Endothelial cell (in vitro differentiated cells): Measurements from ENCODE around the gene RPL14. TPM values are rescaled to one million over a fixed set of nuclear protein-coding genes. Genes with fewer than 3 reads are reported as not detected.

Experiments
- DNase-seq: peaks from one replicate; pipeline ENCODE4 v3.0.0; 2021; ENCODE audit warnings: low spot score
- H3K27ac Mint-ChIP-seq: one replicate; pipeline ENCODE4 v1.8.0; 2021; ENCODE audit warnings: mixed read lengths, inconsistent platforms; ENCODE audit not compliant: unreplicated experiment
- H3K27me3 Mint-ChIP-seq: one replicate; pipeline ENCODE4 v1.8.0; 2021; ENCODE audit warnings: mild to moderate bottlenecking, moderate library complexity, mixed read lengths, inconsistent platforms; ENCODE audit not compliant: unreplicated experiment
- H3K36me3 Mint-ChIP-seq: one replicate; pipeline ENCODE4 v1.8.0; 2021; ENCODE audit warnings: mild to moderate bottlenecking, low read depth, mixed read lengths, inconsistent platforms; ENCODE audit not compliant: unreplicated experiment
- H3K4me1 Mint-ChIP-seq: one replicate; pipeline ENCODE4 v1.8.0; 2021; ENCODE audit warnings: mild to moderate bottlenecking, mixed read lengths, inconsistent platforms; ENCODE audit not compliant: unreplicated experiment
- H3K4me3 Mint-ChIP-seq: one replicate; pipeline ENCODE4 v1.8.0; 2021; ENCODE audit warnings: mild to moderate bottlenecking, mixed read lengths, inconsistent platforms; ENCODE audit not compliant: unreplicated experiment
- H3K9me3 Mint-ChIP-seq: one replicate; pipeline ENCODE4 v1.8.0; 2021; ENCODE audit warnings: mixed read lengths, inconsistent platforms; ENCODE audit not compliant: unreplicated experiment
- total RNA-seq: library from RNA; stranded (reverse); fragmentation: NEBNext Ultra II Directional; extraction: Animal tissue kit (Norgen Biotek cat#: 25700); gene quantifications from one replicate; pipeline ENCODE4 v1.2.1, GENCODE V29; 2021; ENCODE audit not compliant: unreplicated experiment
- TF ChIP-seq, protein P1 (sequence below): fragments of 200-600 bp; sonication (generic); IDR thresholded peaks from one replicate; pipeline ENCODE4 v1.5.0; 2021; ENCODE audit warnings: antibody characterized with exemption; ENCODE audit not compliant: unreplicated experiment

RPL14 gene
- total RNA-seq, 1 donor from 2014 or later = 2,049 TPM

DNA sequence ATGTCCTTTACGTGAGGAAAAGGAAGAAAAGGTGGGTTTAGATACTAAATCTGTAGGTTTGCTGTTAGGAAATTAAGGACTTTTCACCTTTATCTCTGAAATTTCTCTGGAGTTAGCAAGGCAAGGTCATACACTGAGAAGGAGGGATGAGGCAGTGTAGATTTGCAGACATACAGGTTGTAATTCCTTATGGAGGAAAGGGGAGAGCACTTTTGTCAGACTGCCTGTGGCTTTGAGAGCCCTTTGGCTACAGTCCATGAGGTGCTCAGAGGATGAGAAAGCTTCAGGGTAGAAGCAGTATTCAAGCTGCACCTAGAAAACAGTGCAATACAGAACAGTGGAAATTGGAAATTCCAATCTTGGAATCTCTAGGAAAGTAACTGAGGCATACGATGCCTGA is 8.3 kb downstream of the RPL14 start:
- TF ChIP-seq, protein P1, sequence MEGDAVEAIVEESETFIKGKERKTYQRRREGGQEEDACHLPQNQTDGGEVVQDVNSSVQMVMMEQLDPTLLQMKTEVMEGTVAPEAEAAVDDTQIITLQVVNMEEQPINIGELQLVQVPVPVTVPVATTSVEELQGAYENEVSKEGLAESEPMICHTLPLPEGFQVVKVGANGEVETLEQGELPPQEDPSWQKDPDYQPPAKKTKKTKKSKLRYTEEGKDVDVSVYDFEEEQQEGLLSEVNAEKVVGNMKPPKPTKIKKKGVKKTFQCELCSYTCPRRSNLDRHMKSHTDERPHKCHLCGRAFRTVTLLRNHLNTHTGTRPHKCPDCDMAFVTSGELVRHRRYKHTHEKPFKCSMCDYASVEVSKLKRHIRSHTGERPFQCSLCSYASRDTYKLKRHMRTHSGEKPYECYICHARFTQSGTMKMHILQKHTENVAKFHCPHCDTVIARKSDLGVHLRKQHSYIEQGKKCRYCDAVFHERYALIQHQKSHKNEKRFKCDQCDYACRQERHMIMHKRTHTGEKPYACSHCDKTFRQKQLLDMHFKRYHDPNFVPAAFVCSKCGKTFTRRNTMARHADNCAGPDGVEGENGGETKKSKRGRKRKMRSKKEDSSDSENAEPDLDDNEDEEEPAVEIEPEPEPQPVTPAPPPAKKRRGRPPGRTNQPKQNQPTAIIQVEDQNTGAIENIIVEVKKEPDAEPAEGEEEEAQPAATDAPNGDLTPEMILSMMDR = no peak
- no peak overlapping the region for H3K4me3 Mint-ChIP-seq
- H3K27ac Mint-ChIP-seq = no peak overlapping the region
- peaks cover 13% of the 10 kb centered on the region for H3K36me3 Mint-ChIP-seq
- DNase-seq = no peak
- peaks cover 12% of the 10 kb centered on the region for H3K4me1 Mint-ChIP-seq
- H3K9me3 Mint-ChIP-seq = no peaks in the 10 kb centered on the region
- H3K27me3 Mint-ChIP-seq = no peaks in the 10 kb centered on the region

DNA sequence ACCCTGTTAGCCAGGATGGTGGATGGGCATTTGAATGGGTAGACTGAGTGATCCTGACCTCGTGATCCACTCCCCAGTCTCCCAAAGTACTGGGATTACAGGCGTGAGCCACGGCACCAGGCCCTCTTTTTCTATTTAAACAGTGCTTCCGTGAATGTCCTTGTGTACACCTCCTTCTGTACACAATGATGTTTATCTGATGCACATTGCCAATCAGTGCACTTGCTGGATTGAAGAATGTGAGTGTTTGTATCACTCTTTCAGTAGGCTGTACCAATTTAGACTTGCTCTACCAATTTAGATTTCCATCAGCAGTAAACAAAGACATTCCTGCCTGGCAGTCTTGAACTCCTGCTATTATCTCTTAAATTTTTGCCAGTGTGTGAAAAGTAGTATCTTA is 10.9 kb downstream of the RPL14 start:
- no peaks in the 10 kb centered on the region for H3K27me3 Mint-ChIP-seq
- no peak overlapping the region for H3K27ac Mint-ChIP-seq
- H3K9me3 Mint-ChIP-seq = no peaks in the 10 kb centered on the region
- DNase-seq = no peak
- no peaks in the 10 kb centered on the region for H3K36me3 Mint-ChIP-seq
- H3K4me3 Mint-ChIP-seq = no peak overlapping the region
- TF ChIP-seq, protein P1 = no peak
- H3K4me1 Mint-ChIP-seq = peaks cover 12% of the 10 kb centered on the region

GRCh38 chr3:40470701-40471100 is 13.6 kb downstream of the RPL14 start:
- Mint-ChIP-seq H3K4me1 (no peaks in the 10 kb centered on the region), H3K36me3 (no peaks in the 10 kb centered on the region), H3K27ac (no peak overlapping the region), H3K9me3 (no peaks in the 10 kb centered on the region), H3K4me3 (no peak overlapping the region), H3K27me3 (no peaks in the 10 kb centered on the region)
- TF ChIP-seq, protein P1 = no peak
- DNase-seq = no peak

- peak; percentile 59 for DNase-seq
- H3K9me3 Mint-ChIP-seq = no peaks in the 10 kb centered on the region
- peak within 1 kb of the TSS; percentile 89 for H3K4me3 Mint-ChIP-seq
- peaks cover 5% of the 10 kb centered on the region for H3K4me1 Mint-ChIP-seq
- TF ChIP-seq, protein P1 = no peak
- H3K27ac Mint-ChIP-seq = peak within 1 kb of the TSS; percentile 84
- H3K27me3 Mint-ChIP-seq = peaks cover 4% of the 10 kb centered on the region
- peaks cover 5% of the 10 kb centered on the region for H3K36me3 Mint-ChIP-seq
These were observed 19.6 kb downstream of the RPL14 start, which contains the start of gene ZNF619 for GRCh38 chr3:40476478-40477470. Gene ZNF619 (plus strand): TSS chr3:40477122. CDS start chr3:40477980, 858 bp downstream.

- Mint-ChIP-seq H3K27ac (peak overlapping the region; percentile 84), H3K36me3 (peaks cover 5% of the 10 kb centered on the region), H3K27me3 (peaks cover 6% of the 10 kb centered on the region), H3K9me3 (no peaks in the 10 kb centered on the region), H3K4me3 (peak overlapping the region; percentile 89), H3K4me1 (peaks cover 5% of the 10 kb centered on the region)
- DNase-seq = no peak
- TF ChIP-seq, protein P1 = no peak
These were observed 20.5 kb downstream of the RPL14 start for GRCh38 chr3:40477666-40478065.
